GM18907 (cell line): ENCODE results near the gene INO80D.
"Not testable (repeated sequence)": the region's sequence is repeated elsewhere in the genome, so short reads cannot be mapped to it uniquely, and the experiment has no call there.

Experiments used
- ATAC-seq: cut with Tn5 transposase; IDR thresholded peaks from one replicate; pipeline ENCODE4 v1.9.1; 2021; ENCODE audit warnings: mild to moderate bottlenecking, moderate library complexity; ENCODE audit not compliant: unreplicated experiment

INO80D gene

DNA sequence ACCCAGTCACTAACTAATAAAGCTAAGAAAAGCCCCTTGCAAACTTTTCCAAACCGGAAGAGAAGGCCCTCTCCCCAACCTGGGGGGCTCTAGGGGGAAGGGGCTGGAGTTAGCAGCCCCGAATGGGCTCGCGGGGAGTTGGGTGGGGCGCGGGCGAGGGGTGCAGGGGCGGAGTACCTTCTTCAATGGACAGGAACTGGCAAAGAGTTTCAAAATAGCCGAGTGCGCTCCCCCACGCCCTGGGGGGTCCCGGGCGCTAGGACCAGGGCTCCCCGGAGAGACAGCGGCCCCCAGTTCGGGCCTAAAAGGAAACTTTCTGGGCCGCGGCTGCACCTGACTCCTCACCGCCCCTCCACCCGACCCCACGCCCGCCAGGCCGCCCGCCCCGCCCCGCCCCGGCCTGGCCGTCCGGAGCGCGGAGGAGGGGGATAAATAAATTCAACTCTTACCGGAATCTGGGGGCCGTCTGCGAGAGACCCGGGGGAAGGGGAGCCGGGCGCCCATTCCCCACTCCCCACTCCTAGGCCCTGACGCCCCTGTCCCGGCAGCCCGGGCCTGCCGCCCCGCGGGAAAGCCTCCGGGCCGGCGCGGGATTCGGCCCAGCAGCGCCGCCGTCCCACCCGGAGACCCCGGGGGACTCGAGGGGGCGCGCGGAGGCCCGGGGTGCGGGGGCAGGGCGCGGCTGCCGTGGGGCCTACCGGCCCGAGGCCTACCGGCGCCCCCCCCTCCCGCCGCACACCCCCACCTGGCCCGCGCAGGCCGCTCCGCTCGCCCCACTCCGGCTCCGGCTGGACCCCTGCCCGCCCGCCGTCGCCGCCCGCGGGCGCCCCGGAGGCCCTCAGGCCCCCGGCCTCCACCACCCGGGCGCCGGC, 868 bp downstream of the INO80D start:
- ATAC-seq, result peak; percentile 34

DNA sequence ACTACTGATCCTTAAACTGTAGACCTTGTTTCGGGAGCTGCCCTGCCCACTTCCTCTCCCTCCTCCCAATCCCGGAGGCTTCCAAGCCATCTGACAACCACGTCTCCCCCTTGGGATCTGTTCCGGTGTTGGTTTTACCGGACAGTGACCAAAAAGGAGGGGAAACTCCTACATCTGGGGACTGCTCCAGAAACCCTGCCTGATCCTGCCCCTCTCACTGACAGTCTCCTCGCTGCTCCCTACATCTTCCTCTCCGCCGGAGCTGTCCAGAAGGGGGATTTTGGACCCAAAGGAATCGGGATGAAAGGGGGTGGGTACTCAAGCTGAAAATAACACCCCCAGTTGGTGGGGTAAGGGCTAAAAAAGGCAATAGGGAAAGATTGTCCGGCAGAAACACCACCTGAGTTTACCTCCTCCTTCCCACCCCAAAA, 1.5 kb downstream of the INO80D start:
- ATAC-seq, result no peak

DNA sequence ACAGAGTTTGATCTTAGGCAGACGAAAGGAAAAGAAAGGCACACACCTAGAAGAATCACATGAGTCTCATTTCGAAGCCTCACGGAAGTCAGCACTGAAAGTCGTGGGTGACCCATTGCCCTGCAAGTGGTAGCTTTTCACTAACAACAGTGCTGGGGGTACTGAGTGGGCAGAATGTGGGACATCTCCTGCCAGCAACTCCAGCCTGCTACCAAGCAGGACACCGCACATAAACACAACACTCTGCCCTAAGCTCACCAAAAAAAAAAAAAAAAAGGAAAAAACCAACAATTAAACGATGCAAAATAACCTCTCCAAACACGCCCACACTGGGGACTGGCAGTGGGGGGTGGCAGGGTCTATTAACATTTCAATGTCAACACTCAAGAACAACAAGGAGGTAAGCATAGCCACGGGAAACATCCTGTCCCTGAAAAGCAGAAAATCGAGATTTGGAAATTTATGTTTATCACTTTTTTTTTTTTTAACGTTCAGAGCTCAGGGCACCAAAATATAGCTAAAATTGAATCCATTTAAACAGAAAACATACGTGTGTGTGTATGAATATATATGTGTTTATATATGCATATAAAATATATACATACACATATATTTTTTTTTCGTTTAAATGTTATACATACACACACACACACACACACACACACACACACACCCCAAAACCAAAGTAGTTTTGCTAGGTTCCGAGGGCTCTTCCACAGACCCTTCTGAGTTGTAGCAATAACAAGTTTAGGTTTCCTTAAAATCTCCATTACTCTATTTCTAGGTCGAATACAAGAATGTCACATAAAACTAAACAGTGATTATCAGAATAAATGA, 2.2 kb downstream of the INO80D start:
- no peak for ATAC-seq

DNA sequence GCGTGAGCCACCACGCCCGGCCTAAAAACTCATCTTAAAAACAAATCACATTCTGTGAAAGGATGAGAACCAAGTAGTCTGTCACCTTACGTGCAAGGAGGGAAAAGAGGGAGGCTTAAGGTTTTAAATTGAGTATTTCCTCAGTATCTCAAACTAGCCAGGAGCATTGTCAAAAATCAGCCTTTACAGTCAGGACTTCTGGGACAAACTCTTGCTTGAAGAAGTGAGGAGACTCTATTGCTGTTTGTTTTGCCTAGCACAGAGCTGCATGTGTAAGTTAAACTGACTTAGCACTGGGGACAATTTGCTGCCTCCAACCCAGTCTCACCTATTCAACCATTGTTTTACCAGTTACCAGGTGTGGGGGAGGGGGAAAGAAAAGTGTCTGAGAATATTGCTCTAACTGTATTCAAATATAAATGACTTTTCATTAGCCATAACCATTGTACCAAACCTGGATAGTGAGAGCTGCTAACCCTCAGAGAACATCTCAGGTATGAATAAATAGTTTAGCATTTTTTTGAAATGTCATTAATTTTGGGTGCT, 3.6 kb downstream of the INO80D start:
- ATAC-seq, result no peak

DNA sequence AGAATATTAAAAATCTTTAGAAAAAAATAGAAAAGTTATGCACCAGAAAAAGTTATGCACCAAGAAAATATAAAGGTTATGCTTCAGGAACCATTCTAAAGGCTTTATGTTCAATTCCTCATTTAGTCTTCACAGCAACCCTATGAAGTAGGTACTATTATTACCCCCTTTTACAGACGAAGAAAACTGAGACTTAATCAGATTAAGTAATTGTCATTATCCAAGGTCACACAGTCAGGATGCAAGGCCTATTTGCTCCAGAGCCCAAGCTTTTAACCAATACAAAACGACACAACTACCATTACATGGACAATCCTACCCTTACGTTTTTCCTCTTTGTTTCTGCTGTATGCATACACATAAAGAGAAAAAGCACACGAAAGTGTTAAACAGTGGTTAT, 5.0 kb downstream of the INO80D start:
- no peak for ATAC-seq

DNA sequence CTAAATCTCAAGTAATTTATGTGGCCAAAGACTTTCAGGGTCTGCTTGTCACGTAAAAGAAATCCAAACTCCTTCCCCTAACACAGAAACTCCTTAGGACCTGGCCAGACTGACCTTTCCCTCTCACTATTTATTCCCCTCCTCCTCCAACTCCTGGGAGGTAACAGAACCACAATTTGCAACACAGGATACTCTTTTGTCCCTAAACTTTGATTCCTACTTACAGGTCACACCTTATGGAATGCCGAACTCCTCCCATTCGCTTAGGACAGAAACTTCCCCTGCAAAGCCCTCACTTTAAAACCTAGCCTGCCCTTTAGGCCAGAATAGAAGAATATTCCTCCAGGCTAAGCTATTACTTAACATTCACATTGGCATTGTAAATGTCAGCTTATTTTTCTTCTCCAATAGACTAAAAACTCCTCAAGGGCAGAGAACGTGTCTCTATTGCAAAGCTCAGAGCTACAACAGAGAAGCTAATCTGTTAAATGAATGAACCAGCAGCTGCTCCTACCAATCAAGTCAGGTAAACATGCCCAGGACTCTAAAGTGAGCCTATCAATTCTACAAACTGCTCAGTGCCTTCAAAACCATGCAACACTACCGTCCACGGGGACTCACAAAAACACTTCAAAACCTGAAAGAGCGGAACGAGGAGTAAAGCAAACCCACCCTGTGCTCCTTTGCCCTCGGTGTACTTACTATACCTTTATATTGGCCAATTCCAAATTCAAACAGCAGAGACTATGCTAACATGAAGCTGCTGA, 6.1 kb downstream of the INO80D start:
- no peak for ATAC-seq

DNA sequence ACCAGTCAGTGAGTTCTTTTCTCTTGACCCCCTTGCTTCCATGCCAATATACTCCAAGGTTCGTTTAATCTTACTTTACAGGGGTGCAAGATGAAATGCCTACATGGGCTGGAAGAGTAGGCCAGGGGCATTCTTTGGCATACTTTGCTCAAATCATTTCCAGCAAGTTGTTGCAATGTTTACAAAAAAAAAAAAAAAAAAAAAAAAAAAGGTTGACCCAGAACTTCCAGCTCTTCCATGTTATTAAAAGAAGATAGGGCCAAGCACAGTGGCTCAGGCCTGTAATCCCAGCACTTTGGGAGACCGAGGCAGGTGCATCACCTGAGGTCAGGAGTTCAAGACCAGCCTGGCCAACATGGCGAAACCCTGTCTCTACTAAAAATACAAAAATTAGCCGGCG, 8.1 kb downstream of the INO80D start:
- not testable (repeated sequence) for ATAC-seq

DNA sequence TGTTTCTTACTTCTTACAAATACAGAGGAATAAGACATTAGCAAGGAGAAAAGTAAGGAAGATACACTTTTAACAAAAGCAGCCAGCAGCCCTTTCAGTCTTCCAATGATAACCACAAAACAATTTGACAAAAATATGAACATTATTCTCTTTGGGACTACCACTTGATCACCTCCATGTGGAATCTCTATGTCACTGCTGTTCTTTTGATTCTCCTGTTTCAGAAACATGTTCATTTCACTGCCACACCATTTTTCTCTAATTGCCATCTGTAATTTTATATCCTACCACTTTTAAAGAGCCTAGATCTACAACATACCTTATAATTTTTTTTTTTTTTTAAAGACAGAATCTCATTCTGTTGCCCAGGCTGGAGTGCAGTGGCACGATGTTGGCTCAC, 10.9 kb downstream of the INO80D start:
- ATAC-seq, result no peak

DNA sequence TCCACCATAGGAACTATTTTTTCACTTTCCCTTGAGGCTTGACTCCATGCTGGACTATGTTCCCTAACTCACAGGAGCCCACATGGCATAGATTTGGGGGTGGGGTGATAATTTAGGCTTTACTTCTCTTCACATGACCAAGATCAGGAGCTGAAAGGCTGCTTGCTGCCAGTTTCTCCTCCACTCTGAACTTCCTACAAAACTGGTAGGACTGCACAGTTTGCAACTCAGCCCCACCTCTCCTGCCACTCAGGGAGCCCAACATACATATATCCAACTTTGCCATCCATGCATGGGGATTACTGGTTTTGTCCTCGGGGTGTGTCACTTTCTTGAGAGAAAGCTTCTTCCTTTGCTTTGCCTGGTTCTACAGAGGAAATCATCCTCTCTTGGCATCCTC, 14.2 kb downstream of the INO80D start:
- ATAC-seq, result no peak

DNA sequence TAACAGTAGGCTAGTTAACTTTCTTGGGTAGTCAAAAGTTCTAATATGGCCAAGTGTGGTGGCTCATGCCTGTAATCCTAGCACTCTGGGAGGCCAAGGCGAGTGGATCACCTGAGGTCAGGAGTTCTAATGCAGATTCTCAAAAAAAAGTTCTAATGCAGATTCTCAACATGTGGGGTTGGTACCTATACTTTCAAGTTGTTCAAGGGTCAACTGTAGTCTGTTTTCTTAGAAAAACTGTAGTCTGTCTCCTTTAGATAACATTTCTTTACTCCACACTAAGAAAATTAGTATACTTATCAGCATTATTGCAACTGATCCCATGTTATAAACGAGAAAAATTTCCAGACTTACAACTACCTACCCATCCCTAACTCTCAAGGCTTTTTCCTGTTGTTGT, 16.6 kb downstream of the INO80D start:
- ATAC-seq, result no peak

DNA sequence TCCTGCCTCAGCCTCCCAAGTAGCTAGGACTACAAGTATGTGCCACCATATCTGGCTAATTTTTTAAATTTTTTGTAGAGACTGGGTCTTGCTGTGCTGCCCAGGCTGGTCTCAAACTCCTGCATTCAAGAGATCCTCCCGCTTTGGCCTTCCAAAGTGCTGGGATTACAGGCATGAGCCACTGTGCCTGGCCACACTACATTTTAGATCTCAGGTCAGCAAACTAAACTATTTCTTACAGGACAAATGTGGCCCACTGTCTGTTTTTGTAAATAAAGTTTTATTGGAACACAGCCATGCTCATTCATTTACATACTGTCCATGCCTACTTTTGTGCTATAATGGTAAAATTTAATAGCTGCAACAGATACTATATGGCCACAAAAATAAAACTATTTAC, 17.8 kb downstream of the INO80D start:
- no peak for ATAC-seq

DNA sequence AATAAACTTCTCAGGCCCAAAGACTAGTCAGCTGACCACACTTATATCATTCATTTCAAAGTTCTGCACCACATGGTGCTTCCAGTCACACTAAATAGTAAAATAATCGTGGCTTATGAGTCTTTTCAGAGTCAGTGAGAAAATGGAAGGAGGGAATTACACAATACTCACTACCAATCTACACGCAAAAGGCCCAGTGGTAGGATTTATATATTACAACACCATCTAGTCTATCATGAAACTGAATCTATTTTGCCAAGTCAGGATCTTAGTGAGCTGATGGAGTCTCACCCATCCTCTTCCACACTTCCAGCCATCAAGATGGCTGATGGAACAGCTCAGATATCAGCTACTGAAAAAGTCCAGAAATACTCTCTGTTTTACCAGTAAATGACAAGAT, 21.9 kb downstream of the INO80D start:
- no peak for ATAC-seq

DNA sequence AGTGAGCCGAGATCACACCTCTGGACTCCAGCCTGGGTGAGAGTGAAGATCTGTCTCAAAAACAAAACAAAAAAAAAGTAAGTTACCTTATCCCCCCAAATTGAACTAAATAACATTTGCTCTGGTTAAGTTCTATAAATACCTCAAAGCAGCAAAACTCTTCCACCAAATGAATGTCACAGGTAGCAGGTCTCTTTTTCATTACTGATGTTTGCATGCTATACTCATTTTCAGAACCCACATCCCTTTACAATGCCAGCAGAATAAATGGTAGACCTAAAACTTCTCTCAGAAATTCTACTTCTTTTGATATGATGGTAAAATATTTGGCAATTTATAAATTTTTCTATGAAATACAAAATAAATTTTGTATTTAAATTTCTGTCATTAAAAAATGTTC, 22.3 kb downstream of the INO80D start:
- no peak for ATAC-seq

DNA sequence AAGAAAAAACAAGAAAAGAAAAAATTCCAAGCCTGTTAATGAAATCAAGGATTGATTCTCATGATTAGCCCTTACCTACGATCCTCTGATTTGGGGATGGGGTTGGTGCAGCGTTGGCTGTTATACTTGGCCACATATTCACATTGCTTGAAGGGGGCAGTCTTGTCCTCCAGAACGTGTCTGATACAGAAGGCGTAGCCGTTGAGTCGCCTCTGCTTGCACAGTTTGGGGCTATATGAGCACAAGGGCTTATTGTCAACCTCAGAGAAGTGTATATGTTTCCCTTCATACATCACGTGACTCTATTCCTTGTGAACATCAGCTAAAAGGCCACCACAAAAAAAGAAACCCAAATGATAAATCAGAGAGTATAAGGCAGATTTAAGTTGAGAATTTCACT, 23.2 kb downstream of the INO80D start:
- no peak for ATAC-seq

DNA sequence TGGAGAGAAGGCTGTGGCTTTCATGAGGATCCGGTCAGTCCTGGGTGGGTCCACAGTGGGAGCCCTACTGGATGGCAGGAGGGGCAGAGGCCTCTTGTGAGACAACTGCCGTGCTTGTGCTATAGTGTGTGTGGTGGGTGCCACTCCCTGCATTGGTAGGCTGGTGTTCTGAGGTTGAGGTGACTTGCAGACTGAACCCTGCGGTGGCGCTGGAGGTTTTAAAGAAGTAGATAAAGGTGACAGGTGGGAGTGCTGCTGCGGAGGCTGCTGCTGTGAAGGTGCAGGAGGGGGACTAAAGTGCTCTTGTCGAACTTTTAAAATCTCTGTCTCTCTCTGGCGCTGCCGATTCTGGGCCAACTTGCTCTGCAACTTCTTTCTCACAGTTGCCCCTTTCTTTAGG, 29.7 kb downstream of the INO80D start:
- ATAC-seq, result no peak

DNA sequence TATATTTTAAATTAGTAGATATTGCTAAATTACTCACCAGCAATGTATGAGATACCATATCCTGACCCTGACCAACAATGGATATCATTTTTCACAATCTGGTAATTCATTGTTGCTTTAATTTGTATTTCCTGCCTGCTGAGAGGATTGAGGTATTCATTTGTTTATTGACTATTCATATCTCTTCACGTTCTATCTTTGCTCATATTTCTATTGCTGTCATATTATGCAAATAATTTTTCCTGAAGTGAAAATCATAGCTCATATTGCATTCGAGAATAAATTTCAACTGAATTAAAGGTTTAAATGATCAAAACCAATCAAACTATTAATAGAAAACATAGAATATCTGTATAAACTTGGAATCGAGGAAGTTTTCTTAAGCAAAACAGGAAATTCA, 31.0 kb downstream of the INO80D start:
- ATAC-seq, result no peak

DNA sequence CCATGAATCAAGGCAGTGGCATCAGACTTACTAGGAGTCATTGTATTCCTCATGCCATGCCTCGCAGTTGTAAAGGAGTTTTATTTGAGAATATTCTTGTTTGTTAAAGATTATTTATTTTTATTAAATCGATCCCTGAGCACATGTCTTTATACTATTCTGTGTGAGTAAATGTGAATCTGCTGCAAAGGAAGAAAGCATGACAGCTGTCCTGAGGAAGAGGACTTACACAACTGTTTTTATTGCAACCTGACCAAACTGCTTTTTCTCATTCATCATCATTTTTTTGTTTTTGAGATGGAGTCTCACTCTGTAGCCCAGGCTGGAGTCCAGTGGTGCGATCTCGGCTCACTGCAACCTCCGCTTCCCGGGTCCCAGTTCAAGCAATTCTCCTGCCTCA, 34.1 kb downstream of the INO80D start:
- ATAC-seq, result no peak

DNA sequence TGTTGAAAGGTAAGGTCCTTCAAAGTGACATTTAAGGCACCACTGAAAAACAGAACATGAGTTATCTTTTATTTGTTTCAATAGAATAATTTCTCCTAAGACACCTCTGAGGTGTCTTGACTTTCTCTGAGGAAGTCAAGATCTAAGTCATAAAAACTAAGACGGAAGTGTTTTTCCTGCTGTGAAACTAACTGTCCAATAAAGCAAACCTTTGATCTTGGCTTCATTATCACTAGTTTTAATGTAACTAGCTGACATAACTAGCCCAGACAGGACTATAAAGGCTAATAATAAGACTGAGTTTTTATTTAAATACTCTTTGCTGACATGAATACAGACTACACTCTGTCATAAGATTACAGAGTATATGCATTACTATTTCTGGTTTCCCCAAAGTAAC, 36.6 kb downstream of the INO80D start:
- ATAC-seq, result no peak

DNA sequence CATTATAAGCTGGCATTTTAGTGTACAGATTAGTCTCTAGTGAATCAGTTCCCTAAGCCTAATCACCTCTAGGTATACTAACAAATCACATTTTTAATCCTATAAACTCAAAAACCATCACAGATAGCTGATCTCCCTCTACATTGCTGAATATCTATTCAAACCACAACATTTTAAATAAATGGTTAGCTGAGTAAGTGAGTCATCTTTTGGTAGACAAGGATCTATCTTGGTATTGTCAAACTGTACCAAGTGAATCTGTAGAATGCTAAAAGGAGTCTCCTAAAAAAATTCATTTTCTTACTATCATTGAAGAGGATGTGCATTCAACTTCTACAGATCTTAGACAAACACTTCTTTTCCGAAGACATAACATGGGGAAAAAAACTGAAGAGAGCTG, 40.7 kb downstream of the INO80D start:
- ATAC-seq, result no peak

DNA sequence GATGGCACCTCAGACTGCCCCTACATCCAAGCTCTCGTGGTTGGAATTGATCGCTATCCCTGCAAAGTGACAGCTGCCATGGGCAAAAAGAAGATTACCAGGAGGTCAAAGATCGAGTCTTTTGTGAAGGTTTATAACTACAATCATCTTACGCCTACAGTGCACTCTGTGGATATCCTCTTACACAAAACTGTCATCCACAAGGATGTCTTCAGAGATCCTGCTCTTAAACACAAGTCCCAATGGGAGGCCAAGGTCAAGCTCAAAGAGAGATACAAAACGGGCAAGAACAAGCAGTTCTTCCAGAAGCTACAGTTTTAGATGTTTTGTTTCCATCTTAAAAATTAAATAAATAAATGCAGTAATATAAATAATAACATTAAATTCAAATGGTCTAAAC, 45.4 kb downstream of the INO80D start:
- no peak for ATAC-seq

DNA sequence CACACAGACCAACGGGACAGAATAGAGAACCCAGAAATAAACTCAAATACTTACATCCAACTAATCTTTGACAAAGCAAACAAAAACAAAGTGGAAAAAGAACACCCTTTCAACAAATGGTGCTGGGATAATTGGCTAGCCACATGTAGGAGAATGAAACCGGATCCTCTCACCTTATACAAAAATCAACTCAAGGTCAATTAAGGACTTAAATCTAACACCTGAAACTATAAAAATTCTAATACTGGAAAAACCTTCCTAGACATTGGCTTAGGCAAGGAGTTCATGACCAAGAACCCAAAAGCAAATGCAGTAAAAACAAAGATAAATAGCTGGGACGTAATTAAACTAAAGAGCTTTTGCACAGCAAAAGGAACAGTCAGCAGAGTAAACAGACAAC, 50.6 kb downstream of the INO80D start:
- ATAC-seq, result not testable (repeated sequence)
